ENCODE results near the gene EEF2KMT.
A peak's percentile ranks its signal among the peaks of the same experiment; 100 is the strongest.
"Not testable (repeated sequence)": the region's sequence is repeated elsewhere in the genome, so short reads cannot be mapped to it uniquely, and the experiment has no call there.

Gene EEF2KMT

DNA sequence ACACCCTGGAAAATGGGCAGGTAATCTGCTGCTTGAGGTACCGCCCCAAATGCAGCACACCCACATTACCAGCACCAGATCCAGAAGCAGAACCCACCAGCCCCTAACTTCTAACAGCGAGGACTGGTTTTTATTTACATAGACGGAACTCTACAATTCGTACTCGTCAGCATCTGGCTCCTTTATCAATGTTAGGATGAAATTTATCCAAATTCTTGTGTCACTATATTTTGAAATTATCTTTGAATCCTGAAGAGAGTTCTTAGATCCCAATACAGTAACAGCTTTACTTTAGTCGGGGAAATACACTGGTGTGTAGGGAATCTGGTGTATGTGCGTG is 26.3 kb downstream of the EEF2KMT start:
- DNase-seq: no peak

DNA sequence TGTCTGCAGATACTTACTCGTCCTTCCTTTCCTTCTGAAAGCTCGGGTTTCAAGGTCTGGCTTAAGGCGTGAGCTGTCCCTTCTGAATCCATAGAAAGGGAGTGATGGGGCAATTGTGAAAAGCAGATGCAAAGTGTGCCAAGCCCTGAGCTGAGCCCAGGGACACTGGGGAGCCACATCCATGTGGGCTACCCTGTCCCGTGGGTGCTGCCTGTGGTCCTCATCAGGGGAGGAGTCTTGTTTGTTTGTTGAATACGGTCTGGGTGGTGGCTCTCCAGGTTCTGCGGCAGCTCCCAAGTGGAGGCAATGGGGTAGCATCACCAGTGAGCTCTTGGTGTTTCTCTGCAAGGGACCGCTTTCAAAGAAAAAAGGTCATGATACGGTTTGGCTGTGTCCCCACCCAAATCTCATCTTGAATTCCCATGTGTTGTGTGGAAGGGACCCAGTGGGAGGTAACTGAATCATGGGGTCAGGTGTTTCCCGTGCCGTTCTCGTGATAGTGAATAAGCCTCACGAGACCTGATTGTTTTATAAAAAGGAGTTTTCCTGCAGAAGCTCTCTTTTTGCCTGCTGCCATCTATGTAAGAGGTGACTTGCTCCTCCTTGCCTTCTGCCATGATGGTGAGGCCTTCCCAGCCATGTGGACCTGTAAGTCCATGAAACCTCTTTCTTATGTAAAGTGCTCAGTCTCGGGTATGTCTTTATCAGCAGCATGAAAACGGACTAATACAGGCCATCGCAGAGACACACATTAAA is 27.0 kb downstream of the EEF2KMT start:
- no peak for DNase-seq

DNA sequence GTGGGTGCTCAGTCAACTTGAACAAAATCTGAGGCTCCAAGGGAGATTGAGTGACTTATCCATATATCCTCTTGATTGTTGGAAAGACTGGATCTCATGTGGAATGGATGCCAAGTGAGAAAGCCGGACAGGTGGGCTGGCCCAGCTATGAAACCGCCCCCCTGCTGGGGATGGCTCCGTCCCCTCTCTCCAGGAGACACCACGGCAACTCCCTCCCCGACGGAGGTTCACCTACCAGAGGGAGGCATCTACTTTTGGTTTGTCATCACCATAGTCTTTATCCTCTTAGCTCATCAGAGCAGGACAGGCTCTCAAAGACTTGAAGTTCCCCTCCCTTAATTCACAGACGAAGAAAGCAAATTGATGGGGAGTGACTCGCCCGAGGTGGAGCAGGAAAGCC is 27.7 kb downstream of the EEF2KMT start:
- DNase-seq: no peak

DNA sequence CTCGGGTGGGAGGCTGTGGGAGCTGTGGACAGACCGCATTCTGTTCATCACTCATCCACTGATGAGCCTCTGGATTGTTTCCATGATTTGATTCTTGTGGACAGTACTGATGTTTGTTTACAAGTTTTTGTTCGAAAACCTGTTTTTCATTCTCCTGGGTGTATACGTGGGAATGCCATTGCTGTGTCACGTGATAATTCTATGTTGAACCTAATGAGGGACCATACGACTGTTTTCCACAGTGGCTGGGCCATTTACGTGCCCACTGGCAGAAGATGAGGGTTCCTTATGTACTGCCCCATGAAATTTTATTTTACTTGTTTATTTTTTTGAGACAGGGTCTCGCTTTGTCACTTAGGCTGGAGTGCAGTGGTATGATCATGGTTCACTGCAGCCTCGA is 28.5 kb downstream of the EEF2KMT start:
- DNase-seq: no peak

DNA sequence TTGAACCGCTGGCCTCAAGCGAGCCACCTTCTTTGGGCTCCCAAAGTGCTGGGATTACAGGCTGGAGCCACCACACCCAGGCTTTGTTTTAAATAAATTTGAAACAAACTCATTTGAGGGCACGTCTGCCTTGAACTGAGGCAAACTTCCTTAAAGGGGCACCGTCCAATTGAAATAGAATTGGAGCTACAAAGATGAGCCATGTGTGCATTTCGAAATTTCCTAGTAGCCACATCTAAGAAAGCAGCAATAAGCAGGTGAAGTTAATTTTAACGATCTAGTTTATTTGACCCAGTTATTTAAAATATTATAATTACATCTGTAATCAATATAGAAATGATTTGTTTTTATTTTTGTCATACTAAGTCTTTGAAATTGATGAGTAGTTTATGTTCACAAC is 31.1 kb downstream of the EEF2KMT start:
- DNase-seq: no peak

DNA sequence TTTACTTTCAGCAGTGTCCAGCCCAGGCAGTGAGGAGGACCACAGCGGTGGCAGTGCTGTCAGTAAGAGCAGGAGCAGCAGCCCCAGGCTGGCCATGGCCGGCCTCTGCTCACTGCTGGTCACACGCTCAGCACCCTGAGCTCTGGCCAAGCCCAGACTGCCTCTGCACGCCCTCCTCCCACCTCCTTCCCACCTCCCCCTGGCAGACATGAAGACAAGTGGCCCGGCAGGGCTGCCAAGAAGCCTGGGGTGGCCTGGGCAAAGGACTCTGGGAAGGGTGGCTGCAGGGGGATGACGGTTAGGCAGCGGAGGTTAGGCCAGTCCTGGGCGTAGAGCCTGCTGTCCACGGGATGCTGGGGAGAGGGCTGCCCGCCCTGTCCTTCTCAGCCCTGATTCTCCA is 31.8 kb downstream of the EEF2KMT start, which contains the start of gene C16orf89:
Gene C16orf89 (minus strand): TSS at position 144 of the 400 bp plus-strand sequence. CDS start 48 bp downstream, at position 96.
- peak in 50 of 58 donors; percentile 3 to 88 (median 66) for DNase-seq

DNA sequence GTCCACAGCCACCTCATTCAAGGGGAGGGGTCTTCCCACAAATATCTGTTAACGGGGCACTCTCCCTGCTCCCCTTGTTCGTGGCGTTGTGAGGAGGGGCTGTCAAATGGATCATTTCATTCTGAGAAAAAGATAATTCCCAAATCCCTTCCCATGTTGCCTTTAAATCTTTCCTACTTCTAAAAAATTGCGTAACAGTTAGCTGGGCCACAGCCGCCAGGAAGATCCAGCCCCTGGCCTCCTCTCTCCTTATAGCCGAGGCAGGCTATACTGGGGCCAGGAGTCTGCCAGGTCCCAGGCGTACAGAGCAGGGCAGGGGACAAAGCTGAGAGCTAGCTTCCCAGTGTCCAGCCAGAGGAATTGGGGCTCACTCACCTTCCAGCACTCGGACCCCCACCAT is 32.3 kb downstream of the EEF2KMT start:
- no peak for DNase-seq

DNA sequence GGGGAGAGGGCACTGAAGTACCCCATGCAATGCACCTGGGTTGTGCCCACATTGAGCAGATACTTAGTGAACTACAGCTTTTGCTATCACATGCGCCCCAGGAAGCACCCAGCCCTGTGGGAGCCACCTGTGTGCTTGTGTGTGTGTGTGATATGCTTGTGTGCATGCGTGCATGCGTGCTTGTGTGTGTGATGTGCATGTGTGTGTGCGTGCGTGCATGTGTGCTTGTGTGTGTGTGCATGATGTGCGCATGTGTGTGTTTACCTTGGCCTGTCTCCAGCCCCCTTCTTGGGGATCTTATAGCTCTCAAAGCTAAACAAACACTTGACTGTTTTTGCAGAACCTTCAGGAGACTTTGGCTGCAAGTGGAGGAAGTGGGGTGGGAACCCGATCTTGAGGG is 32.7 kb downstream of the EEF2KMT start:
- no peak for DNase-seq

DNA sequence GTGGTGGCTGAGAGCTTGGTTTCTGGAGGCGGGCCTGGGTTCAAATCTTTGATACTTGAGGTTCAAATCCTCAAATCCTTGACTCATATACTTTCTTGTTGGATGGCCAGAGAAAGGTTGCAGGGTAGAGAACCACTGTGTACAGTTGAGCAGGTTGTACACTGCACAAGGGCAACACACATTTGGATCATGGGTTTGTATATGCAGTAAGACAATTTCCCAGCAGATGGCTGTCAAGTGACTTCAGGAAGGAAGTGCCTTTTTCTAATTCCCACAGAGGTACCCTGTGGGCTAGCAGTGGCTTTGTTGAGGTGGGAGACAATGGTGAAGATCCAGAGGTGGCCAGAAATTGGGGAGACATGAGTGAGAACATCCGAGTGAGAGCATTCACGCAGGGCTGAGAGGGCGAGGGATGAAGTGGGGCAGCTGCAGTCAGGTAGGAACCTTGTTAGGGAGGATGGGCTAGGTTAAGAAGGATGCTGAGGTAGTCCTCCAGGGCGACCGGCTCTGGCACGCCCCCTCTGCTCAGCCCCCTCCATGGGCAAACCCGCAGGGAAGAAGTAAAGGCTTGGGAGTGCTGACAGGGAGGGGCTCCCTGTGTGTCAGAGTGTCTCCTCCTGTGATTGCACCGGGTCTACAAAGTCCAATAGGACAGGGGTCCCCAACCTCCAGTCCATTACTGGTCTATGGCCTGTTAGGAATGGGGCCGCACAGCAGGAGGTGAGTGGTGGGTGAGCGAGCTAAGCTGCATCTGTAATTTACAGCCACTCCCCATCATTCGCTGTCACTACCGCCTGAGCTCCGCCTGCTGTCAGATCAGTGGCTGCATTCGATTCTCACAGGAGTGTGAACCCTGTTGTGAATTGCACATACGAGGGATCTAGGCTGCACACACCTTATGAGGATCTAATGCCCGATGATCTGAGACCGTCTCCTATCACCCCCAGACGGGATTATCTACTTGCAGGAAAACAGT is 34.5 kb downstream of the EEF2KMT start:
- DNase-seq: no peak

DNA sequence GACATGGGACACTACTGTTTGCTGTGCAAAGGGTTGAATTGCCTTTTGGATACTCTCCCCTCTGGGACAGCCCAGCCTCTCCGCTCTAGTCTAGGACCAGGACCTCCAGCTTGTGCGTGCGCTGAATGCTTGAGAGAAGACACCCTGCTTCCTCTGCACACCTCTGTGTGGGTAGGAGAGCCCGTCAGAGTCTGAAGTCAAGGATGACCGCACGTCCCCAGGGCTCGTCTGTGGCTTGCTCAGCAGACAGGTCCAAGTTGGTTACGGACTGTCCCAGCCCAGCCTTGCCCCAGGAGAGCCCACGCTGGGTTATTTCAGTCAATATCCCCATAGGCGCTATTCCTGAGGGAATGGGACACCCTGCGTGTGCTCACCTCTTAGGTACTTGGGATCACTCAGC is 35.5 kb downstream of the EEF2KMT start:
- DNase-seq: no peak

DNA sequence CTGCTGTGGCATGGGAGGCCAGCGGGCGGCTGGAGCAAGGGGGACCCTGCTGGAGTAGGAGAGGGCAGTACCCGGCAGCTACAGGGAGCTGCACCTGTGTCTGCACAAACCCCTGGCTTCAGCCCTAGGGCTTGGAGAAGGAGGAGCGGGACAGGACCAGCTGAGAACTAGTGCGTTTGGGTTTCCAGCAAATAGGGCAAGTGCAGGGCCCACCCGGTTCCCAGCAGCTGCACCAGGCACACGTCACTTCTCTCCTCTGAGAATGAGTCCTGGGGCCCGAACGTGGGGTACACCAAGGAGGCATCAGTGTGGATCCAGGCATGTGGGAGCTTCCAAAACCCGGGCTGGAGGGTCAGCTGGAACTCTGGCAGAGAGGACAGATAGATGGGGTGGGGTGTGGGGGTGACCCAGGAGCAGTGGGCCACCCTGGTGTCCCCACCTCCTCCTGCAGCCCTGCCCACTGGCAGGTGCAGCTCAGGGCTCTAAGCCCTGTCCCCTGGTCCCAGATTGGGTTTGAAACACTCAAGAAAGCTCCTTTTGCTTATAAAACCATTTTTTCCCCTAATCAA is 37.4 kb downstream of the EEF2KMT start:
- DNase-seq: no peak

DNA sequence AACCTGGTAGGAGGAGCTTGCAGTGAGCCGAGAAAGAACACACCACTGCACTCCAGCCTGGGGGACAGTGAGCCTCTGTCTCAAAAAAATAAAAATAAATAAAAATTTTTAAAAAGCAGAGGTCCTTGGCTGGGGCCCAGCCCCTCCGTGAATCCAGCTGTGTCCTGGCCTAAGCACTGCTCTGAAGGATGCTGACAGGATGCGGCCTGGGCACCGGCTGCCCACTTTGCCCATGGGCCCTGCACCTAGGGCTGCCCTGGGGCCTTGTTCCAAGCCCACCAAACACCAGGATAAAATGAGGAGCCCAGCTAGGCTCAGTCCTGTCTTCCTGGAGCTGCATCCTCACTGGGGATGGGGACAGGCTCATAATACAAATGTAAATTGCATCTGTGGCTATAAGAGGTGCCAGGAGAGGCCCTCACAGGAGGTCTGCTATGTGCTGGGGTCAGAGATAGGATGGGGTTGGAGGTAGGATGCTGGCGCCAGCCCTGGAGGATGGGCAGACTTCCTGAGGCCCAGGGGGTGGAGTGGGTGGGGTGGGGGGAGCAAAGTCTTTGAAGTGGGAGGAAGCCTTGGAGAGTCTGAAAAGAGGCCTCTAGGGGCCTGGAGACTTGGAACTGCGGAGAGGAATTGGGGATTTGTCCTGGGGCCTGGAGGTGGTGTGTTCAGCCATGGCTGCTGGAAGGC is 38.1 kb downstream of the EEF2KMT start:
- no peak for DNase-seq

DNA sequence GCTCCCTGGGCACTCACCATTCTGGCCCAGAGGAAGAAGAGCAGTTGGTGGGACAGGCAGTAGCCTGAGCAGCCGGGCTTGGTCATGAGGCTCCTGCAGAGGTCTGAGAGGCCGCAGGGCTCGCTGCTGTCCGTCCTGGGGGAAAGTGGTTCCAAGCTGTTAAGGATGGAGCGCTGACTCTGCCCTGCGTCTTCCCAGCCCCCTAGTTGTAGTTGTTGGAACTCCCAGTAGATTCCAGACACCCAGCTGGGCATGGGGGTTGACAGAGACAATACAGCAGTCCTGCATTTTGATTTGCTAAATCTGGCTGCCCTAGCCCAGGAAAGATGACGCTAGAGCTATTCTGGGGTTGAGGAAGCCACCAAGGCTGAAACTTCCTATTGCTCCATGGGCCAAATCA is 39.1 kb downstream of the EEF2KMT start:
- peak in 1 of 58 donors; percentile 8 for DNase-seq

DNA sequence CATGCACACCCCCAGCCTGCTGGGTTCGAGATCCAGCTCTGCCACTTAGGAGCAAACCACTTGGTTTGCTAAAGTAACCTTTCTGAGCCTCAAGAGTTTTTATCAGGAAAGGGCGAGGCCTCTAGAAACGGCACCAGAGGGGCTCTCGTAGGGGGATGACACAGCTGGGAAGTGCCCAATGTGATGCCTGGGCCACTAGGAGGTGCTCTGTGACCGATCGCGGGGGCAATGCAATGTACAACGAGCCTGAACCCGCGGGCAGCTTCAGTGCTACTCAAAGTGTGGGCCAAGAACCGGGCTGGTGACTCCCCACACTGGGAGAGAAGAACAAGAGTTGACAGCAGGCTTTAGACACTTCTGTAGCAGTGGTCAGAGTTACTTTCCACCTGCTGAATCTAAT is 41.2 kb downstream of the EEF2KMT start:
- no peak for DNase-seq

DNA sequence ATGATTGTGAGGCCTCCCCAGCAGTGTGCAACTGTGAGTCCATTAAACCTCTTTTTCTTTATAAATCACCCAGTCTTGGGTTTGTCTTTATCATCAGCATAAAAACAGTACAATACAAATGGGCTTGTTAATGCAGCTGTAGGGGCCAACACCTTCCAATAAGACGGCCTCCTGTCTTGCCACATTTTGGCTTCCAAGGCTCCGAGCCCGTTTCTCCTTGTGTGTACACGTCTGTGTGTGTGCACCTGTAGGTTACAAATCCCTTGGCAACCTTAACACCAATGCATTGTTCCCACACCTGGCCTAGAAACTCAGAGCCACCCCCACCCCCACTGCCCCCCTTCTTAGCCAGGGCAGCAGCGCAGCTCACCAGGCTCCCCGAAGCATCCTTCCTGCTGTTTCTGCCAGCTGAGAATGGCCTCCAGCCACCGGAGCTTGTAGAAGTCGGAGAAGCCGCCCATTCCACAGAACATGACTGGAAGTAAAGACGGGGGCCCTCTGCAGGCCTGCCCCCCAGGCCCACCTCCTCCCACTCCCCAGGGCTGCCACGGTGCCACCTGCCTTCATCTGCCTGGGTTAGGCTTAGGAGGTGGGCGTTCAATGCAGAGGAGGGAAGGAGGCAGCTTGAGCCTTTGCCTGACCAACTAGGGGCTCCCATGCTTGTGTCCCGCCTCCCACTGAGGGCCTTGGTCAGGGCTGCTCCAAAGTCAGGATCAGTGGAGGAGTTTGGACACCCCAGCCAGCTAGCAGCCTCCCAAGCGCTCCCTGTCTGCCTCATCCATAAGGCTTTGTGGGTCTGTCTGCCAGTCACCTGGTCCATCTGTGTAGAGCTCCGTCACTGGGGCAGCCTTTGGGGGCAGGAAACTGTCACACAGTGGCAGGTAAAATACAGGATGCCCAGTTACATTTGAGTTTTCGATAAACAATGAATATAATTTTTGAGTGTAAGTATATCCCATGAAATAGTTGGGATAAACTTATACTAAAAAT is 42.4 kb downstream of the EEF2KMT start:
- DNase-seq: no peak

DNA sequence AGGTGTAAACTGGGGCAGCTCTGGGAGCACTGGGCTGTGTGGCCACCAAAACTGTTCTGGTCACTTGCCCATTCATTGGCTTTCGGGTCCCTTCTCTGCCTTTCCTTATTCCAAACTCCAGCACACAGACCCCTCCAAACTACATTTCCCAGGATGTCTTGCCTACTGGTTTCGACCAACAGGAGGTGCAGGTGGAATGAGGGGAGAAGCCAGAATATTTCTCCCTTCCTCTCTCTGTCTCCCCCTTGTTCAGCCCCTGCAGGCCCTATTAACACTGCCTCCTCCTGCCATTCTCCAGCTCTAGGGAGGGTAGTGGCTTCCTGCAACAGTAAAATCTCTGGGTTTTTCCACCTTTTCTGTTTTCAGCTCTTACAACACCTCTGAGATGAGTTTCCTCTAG is 50.7 kb downstream of the EEF2KMT start:
- no peak for DNase-seq

DNA sequence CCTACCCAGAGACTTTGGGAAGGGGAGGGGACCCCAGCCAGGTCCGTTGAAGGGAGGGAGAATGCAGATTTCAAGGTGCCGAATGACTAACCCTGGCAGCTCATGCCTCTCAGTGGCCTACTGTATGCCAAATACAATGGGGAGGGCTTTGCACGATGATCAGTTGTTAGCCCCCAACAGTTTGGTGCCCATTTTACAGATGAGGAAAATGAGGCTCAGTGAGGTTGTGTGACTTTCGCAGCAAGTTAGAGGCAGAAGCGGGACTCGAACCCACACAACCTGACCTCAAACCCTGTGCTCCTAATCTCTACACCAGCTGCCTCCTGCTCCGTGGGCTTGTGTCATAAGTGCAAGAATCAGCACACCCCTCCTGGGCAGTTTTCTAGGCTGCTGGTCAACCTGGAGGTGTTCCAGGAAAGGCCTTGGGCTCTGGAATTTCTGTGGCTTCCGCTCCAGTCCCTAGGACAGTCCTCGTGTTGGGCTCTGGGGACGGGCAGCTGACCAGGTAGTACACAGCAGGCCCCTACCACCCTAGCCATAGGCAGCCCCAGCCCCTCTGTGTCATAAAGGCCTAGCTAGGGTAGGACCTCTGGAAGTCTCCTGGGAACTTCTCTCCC is 52.0 kb downstream of the EEF2KMT start:
- DNase-seq: no peak

DNA sequence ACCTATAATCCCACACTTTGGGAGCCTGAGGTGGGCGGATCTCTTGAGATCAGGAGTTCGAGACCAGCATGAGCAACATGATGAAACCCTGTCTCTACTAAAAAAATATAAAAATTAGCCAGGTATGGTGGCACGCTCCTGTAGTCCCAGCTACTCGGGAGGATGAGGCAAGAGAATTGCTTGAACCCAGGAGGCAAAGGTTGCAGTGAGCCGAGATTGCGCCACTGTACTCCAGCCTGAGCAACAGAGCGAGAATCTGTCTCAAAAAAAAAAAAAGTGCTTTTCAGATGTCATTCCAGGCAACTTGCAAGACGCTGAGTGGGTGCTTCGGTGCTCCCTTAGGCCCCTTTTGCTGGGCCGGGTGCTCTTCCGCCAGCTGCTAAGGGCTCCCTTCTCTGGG is 53.0 kb downstream of the EEF2KMT start:
- not testable (repeated sequence) for DNase-seq

DNA sequence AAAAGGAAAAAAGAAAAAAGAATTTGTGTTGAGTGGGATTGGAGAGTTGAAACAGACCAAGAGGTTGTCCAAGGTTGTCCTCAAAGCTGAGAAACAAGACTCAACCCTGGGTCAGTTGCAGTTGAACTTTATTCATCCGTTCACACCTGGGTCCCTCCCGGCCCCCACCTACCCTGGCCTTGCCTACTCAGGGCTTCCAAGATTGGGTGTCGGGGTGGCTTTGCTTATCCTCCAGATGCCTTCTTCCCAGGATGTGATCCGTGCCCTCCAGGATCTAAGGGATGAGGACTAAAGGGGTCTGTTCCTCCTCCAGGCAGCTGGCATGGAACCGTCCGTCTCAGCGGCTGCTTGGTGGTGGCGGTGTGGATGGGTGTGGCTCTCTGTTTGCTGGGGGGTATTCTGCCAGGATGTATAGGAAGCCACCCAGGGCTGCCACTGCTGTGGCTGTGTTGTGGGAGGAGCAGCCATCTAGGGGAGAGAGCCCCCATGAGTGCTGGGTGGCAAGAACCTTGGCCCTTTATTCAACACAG is 53.5 kb downstream of the EEF2KMT start:
- DNase-seq: no peak

All from anterior cingulate cortex (tissue), 58 donors.